AML-193 (cell line): ENCODE measurements around the gene OR6C2.
"Not testable (repeated sequence)": the region's sequence is repeated elsewhere in the genome, so short reads cannot be mapped to it uniquely, and the experiment has no call there.

Experiments used
- DNase-seq, 2 experiments: peaks; one replicate each; lab custom pipeline; 2025; lab: John Stamatoyannopoulos, UW

OR6C2 gene

GRCh38 chr12:55443776-55444175 is at the start of gene OR6C2:
Gene OR6C2 (plus strand): TSS chr12:55444076. CDS start chr12:55452214, 8,138 bp downstream.
- DNase-seq: no peak

GRCh38 chr12:55396326-55396725 is 47.5 kb upstream of the OR6C2 start:
- no peak for DNase-seq

GRCh38 chr12:55400229-55400628 is 43.6 kb upstream of the OR6C2 start, which contains the start of gene OR6C65:
Gene OR6C65 (plus strand): TSS chr12:55400529. CDS start chr12:55400529, 0 bp downstream.
- no peak for DNase-seq

- no peak for DNase-seq
Measured at GRCh38 chr12:55407866-55408265, 36.0 kb upstream of the OR6C2 start.

DNA sequence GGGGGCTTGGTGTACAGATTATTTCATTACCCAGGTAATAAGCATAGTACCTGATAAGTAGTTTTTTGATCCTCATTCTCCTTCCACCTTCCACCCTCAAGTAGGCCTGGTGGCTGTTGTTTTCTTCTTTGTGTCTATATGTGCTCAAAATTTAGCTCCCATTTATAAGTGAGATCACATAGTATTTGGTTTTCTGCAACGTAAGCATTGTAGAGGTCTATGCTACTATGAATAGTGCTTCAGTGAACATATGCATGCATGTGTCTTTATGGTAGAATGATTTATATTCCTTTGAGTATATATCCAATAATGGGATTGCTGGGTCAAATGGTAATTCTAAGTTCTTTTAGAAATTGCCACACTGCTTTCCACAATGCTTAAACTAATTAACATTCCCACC is 34.7 kb upstream of the OR6C2 start:
- not testable (repeated sequence) for DNase-seq

DNA sequence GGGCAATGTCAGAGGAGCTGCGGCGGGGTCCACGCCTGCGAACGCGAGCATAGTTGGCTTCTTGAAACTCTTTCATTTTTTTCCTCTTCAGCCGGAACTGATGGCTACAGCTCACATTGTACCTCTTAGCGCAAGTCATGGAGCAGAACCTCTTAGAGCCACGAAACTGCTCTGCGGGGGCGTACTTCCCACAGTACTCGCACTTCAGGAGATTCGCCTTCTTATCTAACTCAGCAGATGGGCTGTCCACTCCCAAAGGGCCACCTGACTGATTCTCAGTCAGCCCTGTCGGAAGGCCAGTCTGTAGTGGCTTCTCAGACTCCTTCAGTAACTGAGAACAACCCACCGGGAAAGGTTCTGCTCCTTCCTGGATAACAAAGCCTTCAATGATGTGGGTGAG is 31.7 kb upstream of the OR6C2 start:
- not testable (repeated sequence) for DNase-seq

GRCh38 chr12:55413498-55414388 is 30.1 kb upstream of the OR6C2 start:
- not testable (repeated sequence) for DNase-seq

DNA sequence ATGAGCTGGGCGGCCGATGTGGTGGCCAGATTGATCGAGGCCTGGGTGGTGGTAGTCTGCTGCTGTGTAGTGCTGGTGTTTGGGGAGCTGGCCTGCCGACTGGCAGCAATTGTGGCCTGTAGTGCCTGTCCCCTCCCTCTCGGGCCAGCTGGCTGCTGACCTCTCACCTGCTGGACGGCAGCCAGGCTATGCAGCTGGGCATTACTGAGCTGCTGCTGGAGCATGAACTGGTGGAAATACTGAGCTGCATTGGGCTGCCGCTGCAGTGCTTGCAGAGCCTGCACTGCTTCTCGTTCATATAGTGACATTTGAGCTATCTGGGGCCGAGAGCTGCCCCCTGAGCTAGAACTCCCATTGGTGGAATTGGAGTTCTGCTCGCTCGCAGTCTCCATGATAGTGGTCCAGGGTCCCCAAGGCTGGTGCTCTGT is 29.5 kb upstream of the OR6C2 start:
- not testable (repeated sequence) for DNase-seq

DNA sequence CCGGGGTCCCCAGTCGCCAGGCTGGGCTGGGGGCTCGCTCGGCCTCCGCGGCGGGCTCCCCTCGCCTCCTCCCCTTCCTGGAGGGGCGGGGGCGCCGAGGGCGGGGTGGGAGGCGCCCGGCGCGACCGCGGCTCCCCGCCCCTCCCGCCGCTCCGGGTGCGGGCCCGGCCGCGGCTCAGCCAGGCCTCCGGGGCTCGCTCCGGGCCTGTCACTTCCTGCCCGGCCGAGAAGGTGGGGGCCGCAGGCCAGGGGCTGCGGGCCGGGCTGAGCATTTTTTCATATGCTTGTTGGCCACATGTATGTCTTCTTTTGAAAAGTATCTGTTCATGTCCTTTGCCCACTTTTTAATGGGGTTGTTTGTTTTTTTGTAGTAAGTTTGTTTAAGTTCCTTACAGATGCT is 29.0 kb upstream of the OR6C2 start:
- not testable (repeated sequence) for DNase-seq

DNA sequence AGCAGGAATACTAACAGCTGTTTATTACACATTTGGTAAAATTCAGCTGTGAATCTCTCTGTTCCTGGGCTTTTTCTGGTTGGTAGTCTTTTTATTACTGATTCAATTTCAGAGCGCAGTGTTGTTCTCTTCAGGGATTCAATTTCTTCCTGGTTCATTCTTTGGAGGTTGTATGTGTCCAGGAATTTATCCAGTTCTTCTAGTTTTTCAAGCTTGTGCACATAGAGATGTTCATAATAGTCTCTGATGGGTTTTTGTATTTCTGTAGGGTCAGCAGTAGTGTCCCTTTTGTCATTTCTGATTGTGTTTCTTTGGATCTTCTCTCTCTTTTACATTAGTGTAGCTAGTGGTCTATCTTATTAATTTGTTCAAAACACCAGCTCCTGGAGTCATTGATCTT is 26.9 kb upstream of the OR6C2 start:
- DNase-seq: no peak

GRCh38 chr12:55420307-55420962 is 23.4 kb upstream of the OR6C2 start:
- DNase-seq: no peak

GRCh38 chr12:55425954-55426353 is 17.9 kb upstream of the OR6C2 start, which contains the start of gene OR6C76:
Gene OR6C76 (plus strand): TSS chr12:55426254. CDS start chr12:55426254, 0 bp downstream.
- no peak for DNase-seq

DNA sequence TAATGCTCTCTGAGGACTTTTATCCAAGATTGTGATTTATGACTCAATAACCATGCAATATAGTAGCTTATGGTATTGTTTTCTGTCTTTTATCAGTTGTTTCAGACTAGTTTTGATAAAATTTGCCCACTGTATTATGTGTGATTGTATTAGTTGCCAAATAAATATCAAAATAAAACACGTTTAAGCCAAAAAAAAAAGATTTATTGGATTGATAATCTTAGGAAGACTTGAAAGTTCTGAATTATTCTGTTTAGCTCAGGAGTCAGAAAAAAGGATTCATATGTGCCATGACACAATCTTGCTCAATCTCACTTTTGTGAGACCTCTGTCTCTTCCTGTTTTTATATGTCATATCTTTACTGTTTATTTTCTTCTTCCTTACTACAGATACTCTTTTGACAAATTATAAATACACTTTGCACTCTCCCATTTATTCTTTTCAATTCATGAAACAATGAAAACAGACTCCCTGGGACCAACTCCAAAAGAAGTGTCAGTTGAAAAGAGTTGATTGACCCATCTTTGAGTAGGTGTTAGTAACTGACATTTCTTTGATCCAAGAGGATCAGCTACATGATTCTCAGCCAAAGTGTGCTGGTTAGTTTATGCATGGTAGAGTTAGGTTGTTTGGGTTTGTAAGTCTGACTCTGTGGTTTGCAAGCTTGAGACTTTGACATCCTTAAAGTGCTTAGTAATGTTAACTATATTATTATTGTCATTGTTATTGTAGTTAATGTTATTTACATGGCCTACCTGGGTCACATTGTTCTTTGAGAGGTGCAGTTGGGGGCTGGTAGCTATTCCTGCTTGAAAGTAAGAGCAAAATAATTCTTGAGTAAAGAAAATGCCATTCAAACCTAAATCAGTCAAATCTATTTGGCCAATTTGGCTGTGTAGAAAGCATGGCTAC is 15.3 kb upstream of the OR6C2 start:
- no peak for DNase-seq

- not testable (repeated sequence) for DNase-seq
Measured at GRCh38 chr12:55441233-55441632, 2.6 kb upstream of the OR6C2 start.

- no peak for DNase-seq
Measured at GRCh38 chr12:55445357-55445756, 1.5 kb downstream of the OR6C2 start.

DNA sequence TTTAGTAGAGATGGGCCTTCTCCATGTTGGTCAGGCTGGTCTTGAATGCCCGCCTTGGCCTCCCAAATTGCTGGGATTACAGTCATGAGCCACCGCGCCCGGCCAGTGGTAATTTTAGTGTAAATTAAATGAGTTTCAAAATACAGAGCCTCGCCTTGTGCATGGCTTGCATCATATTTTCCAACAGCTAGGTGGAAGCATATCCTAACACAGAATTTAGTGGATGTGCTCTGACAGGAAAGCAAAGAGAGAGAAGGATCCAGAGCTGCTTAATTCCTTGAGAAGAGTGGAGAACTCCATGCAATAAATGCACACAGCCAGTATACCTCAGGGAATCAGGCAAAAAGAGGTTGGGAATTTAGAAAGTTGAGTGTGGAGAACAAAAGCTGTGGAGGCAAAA is 2.5 kb downstream of the OR6C2 start:
- no peak for DNase-seq

- no peak for DNase-seq
Measured at GRCh38 chr12:55448825-55449224, 4.9 kb downstream of the OR6C2 start.

- not testable (repeated sequence) for DNase-seq
Measured at GRCh38 chr12:55464926-55465325, 21.1 kb downstream of the OR6C2 start.

DNA sequence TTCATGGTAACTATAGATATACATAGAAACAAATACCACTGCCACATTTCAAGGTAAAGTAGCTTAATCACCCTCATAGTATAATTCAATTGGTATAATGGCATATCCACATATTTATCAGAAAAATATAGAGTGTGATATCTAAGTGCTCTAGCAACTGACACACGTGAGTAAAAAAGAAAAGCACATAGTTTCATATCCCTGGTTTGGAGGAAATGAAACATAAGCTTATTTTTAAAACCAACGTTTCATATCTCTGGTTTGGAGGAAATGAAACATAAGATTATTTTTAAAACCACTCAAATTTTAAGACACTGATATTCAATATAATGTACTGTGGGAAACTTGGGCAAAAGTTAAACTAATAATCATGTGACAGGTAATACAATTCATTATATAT is 24.0 kb downstream of the OR6C2 start:
- no peak for DNase-seq

DNA sequence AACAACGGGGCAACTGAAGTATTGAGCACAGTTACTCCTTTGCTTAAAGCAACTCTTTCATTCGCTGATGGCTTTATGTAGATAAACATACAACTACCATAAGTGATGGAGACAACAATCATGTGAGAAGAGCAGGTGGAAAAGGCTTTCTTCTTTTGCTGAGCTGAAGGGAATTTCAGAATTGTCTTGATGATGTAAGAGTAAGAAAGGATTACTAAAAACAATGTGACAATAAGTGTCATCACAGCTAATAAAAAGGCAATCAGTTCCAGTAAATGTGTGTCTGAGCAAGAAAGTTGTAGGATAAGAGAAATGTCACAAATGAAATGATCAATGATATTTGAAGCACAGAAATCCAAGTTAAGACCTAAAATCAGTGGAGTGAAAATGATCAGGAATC is 25.4 kb downstream of the OR6C2 start:
- no peak for DNase-seq

DNA sequence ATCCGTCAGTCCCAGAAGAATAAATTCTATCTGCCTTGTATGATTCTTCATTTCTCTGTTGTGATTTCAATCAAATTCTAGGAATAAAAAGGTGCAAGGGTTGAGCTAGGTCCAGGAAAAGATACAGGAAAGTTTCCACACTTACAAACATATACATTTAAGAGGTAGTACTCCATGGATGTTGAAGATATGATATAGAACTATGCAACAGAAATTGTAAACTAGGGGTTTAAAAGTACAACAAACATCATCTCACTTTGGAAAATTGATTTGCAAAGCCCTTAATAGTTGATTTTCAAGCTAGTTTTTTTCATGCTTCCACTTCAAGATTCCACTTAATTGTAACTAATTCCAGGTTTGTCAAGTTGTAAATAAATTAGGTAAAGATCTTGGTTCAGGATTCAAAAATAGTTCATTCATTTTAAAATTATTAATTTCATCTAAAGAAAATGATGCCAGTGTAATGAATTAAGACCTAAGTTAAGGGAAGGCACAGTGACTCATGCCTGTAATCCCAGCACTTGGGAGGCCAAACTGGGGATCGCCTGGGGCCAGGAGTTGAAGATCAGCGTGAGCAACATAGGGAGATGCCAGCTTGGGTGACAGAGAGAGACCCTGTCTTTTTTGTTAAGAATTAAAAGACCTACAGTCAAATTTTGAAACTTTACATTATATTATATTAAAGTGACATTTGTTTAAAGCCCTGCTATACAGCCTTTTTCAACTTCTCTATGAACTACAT is 26.4 kb downstream of the OR6C2 start, which contains the start of gene OR6C70:
OR6C70 (minus strand) TSS at position 51 of the 742 bp plus-strand sequence; CDS start at position 51, 0 bp downstream.
- DNase-seq: no peak
